Activated CD4-positive, alpha-beta T cell treated with anti-CD3 and anti-CD28 coated beads, Interleukin-2, Interleukin-6, amounts not matched to agents 100 ng/mL and 50 ng/mL, durations not matched to agents 16 hours and 8 hours (primary cell): Measurements from ENCODE around the gene SYNDIG1.
"Not testable (repeated sequence)": the region's sequence is repeated elsewhere in the genome, so short reads cannot be mapped to it uniquely, and the experiment has no call there.

Source experiments
- DNase-seq: peaks from one replicate; pipeline ENCODE4 v3.0.0-alpha.2; 2020

SYNDIG1 gene

GRCh38 chr20:24493661-24494459 lies 24.4 kb downstream of the SYNDIG1 start:
- DNase-seq = no peak

GRCh38 chr20:24494460-24494920 lies 25.1 kb downstream of the SYNDIG1 start:
- no peak for DNase-seq

GRCh38 chr20:24495266-24495665 lies 25.8 kb downstream of the SYNDIG1 start:
- no peak for DNase-seq

GRCh38 chr20:24497851-24498250 lies 28.4 kb downstream of the SYNDIG1 start:
- DNase-seq = no peak

- no peak for DNase-seq
These were observed 29.2 kb downstream of the SYNDIG1 start for GRCh38 chr20:24498641-24499040.

GRCh38 chr20:24499472-24499871 lies 30.0 kb downstream of the SYNDIG1 start:
- no peak for DNase-seq

- DNase-seq = no peak
These were observed 32.5 kb downstream of the SYNDIG1 start for GRCh38 chr20:24501764-24502556.

- DNase-seq = no peak
These were observed 33.2 kb downstream of the SYNDIG1 start for GRCh38 chr20:24502661-24503060.

GRCh38 chr20:24503352-24503931 lies 34.0 kb downstream of the SYNDIG1 start:
- DNase-seq = no peak

- no peak for DNase-seq
These were observed 35.2 kb downstream of the SYNDIG1 start for GRCh38 chr20:24504331-24505285.

GRCh38 chr20:24506146-24506545 lies 36.7 kb downstream of the SYNDIG1 start:
- no peak for DNase-seq

GRCh38 chr20:24506696-24507095 lies 37.3 kb downstream of the SYNDIG1 start:
- DNase-seq = no peak

- DNase-seq = no peak
These were observed 37.9 kb downstream of the SYNDIG1 start for GRCh38 chr20:24507182-24507853.

- DNase-seq = not testable (repeated sequence)
These were observed 43.0 kb downstream of the SYNDIG1 start for GRCh38 chr20:24512441-24512840.

GRCh38 chr20:24518515-24518914 lies 49.1 kb downstream of the SYNDIG1 start:
- DNase-seq = no peak

GRCh38 chr20:24519476-24519875 lies 50.0 kb downstream of the SYNDIG1 start:
- DNase-seq = no peak

GRCh38 chr20:24521032-24521431 lies 51.6 kb downstream of the SYNDIG1 start:
- no peak for DNase-seq

GRCh38 chr20:24522452-24523330 lies 53.3 kb downstream of the SYNDIG1 start:
- DNase-seq = no peak

- no peak for DNase-seq
These were observed 54.2 kb downstream of the SYNDIG1 start for GRCh38 chr20:24523661-24524060.

- DNase-seq = no peak
These were observed 59.3 kb downstream of the SYNDIG1 start for GRCh38 chr20:24528583-24529368.
